Progenitor cell of endocrine pancreas (in vitro differentiated cells): ENCODE results near the gene NLRP5. TPM values are rescaled to one million over a fixed set of nuclear protein-coding genes. Genes with fewer than 3 reads are reported as not detected.

Source experiments
- DNase-seq: peaks from one replicate; pipeline ENCODE4 v3.0.0; 2021; ENCODE audit warnings: low spot score; ENCODE audit not compliant: unreplicated experiment
- H3K27ac Mint-ChIP-seq: 2 replicates; pipeline ENCODE4 v1.8.0; 2021; ENCODE audit warnings: mild to moderate bottlenecking, moderate library complexity, mixed read lengths
- H3K27me3 Mint-ChIP-seq: 2 replicates; pipeline ENCODE4 v1.8.0; 2021; ENCODE audit warnings: mixed read lengths
- H3K36me3 Mint-ChIP-seq: 2 replicates; pipeline ENCODE4 v1.8.0; 2022; ENCODE audit warnings: mixed read lengths; ENCODE audit not compliant: insufficient read depth
- H3K4me1 Mint-ChIP-seq: 2 replicates; pipeline ENCODE4 v1.8.0; 2021; ENCODE audit warnings: low read depth, mixed read lengths
- H3K4me3 Mint-ChIP-seq: 2 replicates; pipeline ENCODE4 v1.8.0; 2021; ENCODE audit warnings: low read depth, mild to moderate bottlenecking, moderate library complexity, mixed read lengths
- H3K9me3 Mint-ChIP-seq: 2 replicates; pipeline ENCODE4 v1.8.0; 2021; ENCODE audit warnings: low read depth, mixed read lengths
- CTCF ChIP-seq: fragments of 200-600 bp; sonication (generic); IDR thresholded peaks from one replicate; pipeline ENCODE4 v1.5.0; 2021; ENCODE audit warnings: antibody characterized with exemption, mild to moderate bottlenecking; ENCODE audit not compliant: unreplicated experiment
- total RNA-seq: library from RNA; stranded (reverse); gene quantifications from 2 replicates; pipeline ENCODE4 v1.2.1, GENCODE V29; 2021

The NLRP5 gene
- total RNA-seq, 1 donor from 2014 or later, result not detected

DNA sequence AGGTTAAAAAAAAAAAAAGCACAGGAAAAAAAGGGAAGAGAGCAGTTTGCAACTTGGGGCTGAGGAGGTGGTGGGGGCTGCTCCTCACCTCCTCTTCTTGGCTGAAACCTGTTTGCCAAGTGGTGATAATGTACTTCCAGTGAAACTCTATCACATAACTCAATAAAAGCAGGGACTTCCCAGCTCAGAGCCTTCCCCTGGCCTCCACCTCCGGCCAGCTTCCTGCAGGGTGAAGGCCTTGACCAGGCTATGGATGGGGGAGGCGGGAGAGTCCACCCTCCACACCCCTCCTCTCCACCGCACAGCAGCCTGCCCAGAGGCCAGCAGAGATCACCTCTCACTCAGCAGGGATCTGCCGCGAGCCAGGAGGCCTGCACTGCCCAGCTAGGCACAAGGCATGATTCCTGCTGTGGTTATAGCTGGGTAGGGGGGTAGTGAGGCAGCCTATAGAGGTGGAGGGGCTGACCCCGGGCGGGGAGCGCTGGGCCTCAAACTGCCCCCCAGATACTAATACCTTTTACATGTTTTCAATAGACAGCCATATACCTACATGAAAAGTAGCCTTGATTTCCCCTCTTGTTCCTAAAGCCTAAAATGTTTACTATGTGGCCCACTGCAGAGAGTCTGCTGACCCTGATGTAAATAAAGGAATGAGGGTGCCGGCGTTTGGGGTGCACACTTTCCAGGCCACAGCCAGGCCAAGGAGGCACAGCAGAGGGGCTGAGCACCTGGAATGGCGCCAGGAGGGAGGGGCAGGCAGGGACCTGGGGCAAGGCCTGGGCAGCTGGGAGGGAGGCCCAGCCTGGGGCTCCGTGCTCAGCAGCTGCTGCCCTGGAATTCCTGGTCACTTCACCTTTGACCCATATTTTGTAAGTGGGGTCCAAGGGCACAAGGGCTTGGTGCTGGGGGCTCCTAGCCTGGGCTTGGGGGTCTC lies 124.2 kb downstream of the NLRP5 start:
- peak overlapping the region; percentile 81 for H3K27ac Mint-ChIP-seq
- no peak for DNase-seq
- H3K4me1 Mint-ChIP-seq, result peaks cover 35% of the 10 kb centered on the region
- peak overlapping the region; percentile 40 for H3K4me3 Mint-ChIP-seq
- no peak for TF ChIP-seq CTCF
- H3K9me3 Mint-ChIP-seq, result no peaks in the 10 kb centered on the region
- H3K27me3 Mint-ChIP-seq, result no peaks in the 10 kb centered on the region
- peaks cover 5% of the 10 kb centered on the region for H3K36me3 Mint-ChIP-seq

Other genes with a start within 250 kb of the NLRP5 start
- not detected in 2 replicates for gene NLRP9, start 248.4 kb upstream of the NLRP5 start, total RNA-seq
- not detected in 2 replicates for gene RFPL4A, start 227.7 kb upstream of the NLRP5 start, total RNA-seq
- not detected in 2 replicates for gene RFPL4AL1, start 217.7 kb upstream of the NLRP5 start, total RNA-seq
- gene NLRP11, start 154.8 kb upstream of the NLRP5 start, total RNA-seq, result not detected in 2 replicates
- not detected in 2 replicates for gene NLRP4, start 150.2 kb upstream of the NLRP5 start, total RNA-seq
- gene NLRP13, start 54.4 kb upstream of the NLRP5 start, total RNA-seq, result not detected in 2 replicates
- gene NLRP8, start 38.9 kb upstream of the NLRP5 start, total RNA-seq, result not detected in 2 replicates
- gene ZNF787, start 134.5 kb downstream of the NLRP5 start, total RNA-seq, result 33.9 and 34.3 TPM in 2 replicates
- 132 and 135 TPM in 2 replicates for gene ZNF444, start 154.5 kb downstream of the NLRP5 start, total RNA-seq
- not detected in 2 replicates for gene GALP, start 189.2 kb downstream of the NLRP5 start, total RNA-seq
- not detected in 2 replicates for gene ZSCAN5B, start 211.0 kb downstream of the NLRP5 start, total RNA-seq
- not detected in 2 replicates for gene ZSCAN5C, start 215.5 kb downstream of the NLRP5 start, total RNA-seq